IMR-90 (cell line): Measurements from ENCODE around the gene GCM1. TPM values are rescaled to one million over a fixed set of nuclear protein-coding genes. Genes with fewer than 3 reads are reported as not detected.

Experiments
- ATAC-seq: fragments of 200-7000 bp; cut with Tn5 transposase; 2 replicates; pipeline ENCODE4 v1.9.1; 2020; ENCODE audit warnings: low read depth, mild to moderate bottlenecking, moderate library complexity
- BruUV-seq: library from RNA; stranded (reverse); fragments of 400-500 nt; replicated peaks from 2 replicates; lab custom pipeline; 2021; lab: Mats Ljungman, UMichigan
- CTCF ChIA-PET: fragments of 300-600 bp; formaldehyde crosslinking; extraction: SDS; loops from one replicate; lab custom pipeline; 2021; ENCODE audit warnings: antibody characterized with exemption; lab: Yijun Ruan, JAX
- POLR2A ChIA-PET: fragments of 300-600 bp; sonication (Branson Sonifier 250); formaldehyde crosslinking; loops from one replicate; lab custom pipeline; 2022; ENCODE audit warnings: antibody characterized with exemption; ENCODE audit not compliant: unreplicated experiment; lab: Charles Lee
- DNase-seq: peaks from one replicate; pipeline ENCODE4 v3.0.0; 2013
- H2AFZ ChIP-seq: replicated peaks from 2 replicates; pipeline ENCODE3; 2013; ENCODE audit warnings: low read length, mild to moderate bottlenecking; ENCODE audit not compliant: poor library complexity
- H2AK5ac ChIP-seq: 2 replicates; pipeline ENCODE4 v1.6.1; 2013; ENCODE audit warnings: low read depth, low read length, inconsistent platforms
- H2AK9ac ChIP-seq: replicated peaks from 2 replicates; pipeline ENCODE3; 2013; ENCODE audit warnings: mild to moderate bottlenecking, low read depth, low read length, moderate library complexity; ENCODE audit not compliant: poor library complexity
- H2BK120ac ChIP-seq: 2 replicates; pipeline ENCODE4 v1.6.1; 2013; ENCODE audit warnings: low read depth, low read length, inconsistent platforms
- H2BK15ac ChIP-seq: 3 replicates; pipeline ENCODE4 v1.6.1; 2013; ENCODE audit warnings: low read depth, low read length, inconsistent platforms
- H2BK20ac ChIP-seq: 2 replicates; pipeline ENCODE4 v1.6.1; 2013; ENCODE audit warnings: low read depth, mild to moderate bottlenecking, inconsistent platforms, low read length, moderate library complexity
- H2BK5ac ChIP-seq: 2 replicates; pipeline ENCODE4 v1.6.1; 2013; ENCODE audit warnings: mild to moderate bottlenecking, low read depth, low read length, inconsistent platforms; ENCODE audit not compliant: poor library complexity, severe bottlenecking
- H3K14ac ChIP-seq: replicated peaks from 2 replicates; pipeline ENCODE4 v1.6.1; 2013; ENCODE audit warnings: low read depth, low read length, inconsistent platforms
- H3K18ac ChIP-seq: 2 replicates; pipeline ENCODE4 v1.6.1; 2013; ENCODE audit warnings: low read depth, low read length, control low read depth
- H3K23ac ChIP-seq: 2 replicates; pipeline ENCODE4 v1.6.1; 2013; ENCODE audit warnings: low read depth, low read length, inconsistent platforms
- H3K27ac ChIP-seq: 2 replicates; pipeline ENCODE4 v1.5.1; 2013; ENCODE audit warnings: mild to moderate bottlenecking, control low read depth, low read length; ENCODE audit not compliant: insufficient read depth
- H3K27me3 ChIP-seq: 2 replicates; pipeline ENCODE4 v1.6.1; 2013; ENCODE audit warnings: low read length; ENCODE audit not compliant: control insufficient read depth, insufficient read depth
- H3K36me3 ChIP-seq: 2 replicates; pipeline ENCODE4 v1.6.1; 2013; ENCODE audit warnings: low read length, mixed read lengths; ENCODE audit not compliant: control insufficient read depth, insufficient read depth
- H3K4ac ChIP-seq: 2 replicates; pipeline ENCODE4 v1.6.1; 2013; ENCODE audit warnings: low read depth, low read length, inconsistent platforms
- H3K4me1 ChIP-seq: 2 replicates; pipeline ENCODE4 v1.6.1; 2013; ENCODE audit warnings: low read length, mixed read lengths; ENCODE audit not compliant: control insufficient read depth, insufficient read depth
- H3K4me2 ChIP-seq: 2 replicates; pipeline ENCODE4 v1.6.1; 2013; ENCODE audit warnings: low read depth, mild to moderate bottlenecking, control low read depth, low read length, moderate library complexity
- H3K4me3 ChIP-seq: 2 replicates; pipeline ENCODE4 v1.5.1; 2013; ENCODE audit warnings: low read depth, mild to moderate bottlenecking, control low read depth, low read length, moderate library complexity; ENCODE audit not compliant: insufficient read depth
- H3K56ac ChIP-seq: 2 replicates; pipeline ENCODE4 v1.6.1; 2013; ENCODE audit warnings: low read length, inconsistent platforms; ENCODE audit not compliant: insufficient read depth; ENCODE audit errors: extremely low read depth
- H3K79me1 ChIP-seq, 2 experiments: 2 replicates each; pipeline ENCODE4 v1.6.1; 2013; ENCODE audit warnings: low read length in 2 of 2, inconsistent platforms in 1 of 2, low read depth in 1 of 2
- H3K9ac ChIP-seq: 2 replicates; pipeline ENCODE4 v1.6.1; 2013; ENCODE audit warnings: low read depth, low read length, control low read depth
- H3K9me1 ChIP-seq: 2 replicates; pipeline ENCODE4 v1.6.1; 2013; ENCODE audit warnings: low read length, inconsistent platforms; ENCODE audit not compliant: insufficient read depth
- H3K9me3 ChIP-seq: 2 replicates; pipeline ENCODE4 v1.6.1; 2013; ENCODE audit warnings: low read length; ENCODE audit not compliant: control insufficient read depth, insufficient read depth
- H4K20me1 ChIP-seq: 2 replicates; pipeline ENCODE4 v1.6.1; 2013; ENCODE audit warnings: low read length, inconsistent platforms; ENCODE audit not compliant: insufficient read depth
- H4K5ac ChIP-seq: 2 replicates; pipeline ENCODE4 v1.6.1; 2013; ENCODE audit warnings: mild to moderate bottlenecking, low read depth, low read length, control low read depth
- H4K8ac ChIP-seq, 2 experiments: 2 replicates each; pipeline ENCODE4 v1.6.1; 2013; ENCODE audit warnings: low read depth in 2 of 2, low read length in 2 of 2, control low read depth in 1 of 2, inconsistent platforms in 1 of 2
- H4K91ac ChIP-seq: 2 replicates; pipeline ENCODE4 v1.6.1; 2013; ENCODE audit warnings: low read depth, low read length, inconsistent platforms; ENCODE audit not compliant: insufficient read depth
- BHLHE40 ChIP-seq: fragments of 150-350 bp; IDR thresholded peaks from 2 replicates; pipeline ENCODE4 v1.6.1; 2016; ENCODE audit warnings: mild to moderate bottlenecking, low read depth, low read length
- CEBPB ChIP-seq: IDR thresholded peaks from 2 replicates; pipeline ENCODE4 v1.6.1; 2012; ENCODE audit warnings: low read depth, low read length, improper control_type of control experiment
- CHD1 ChIP-seq: IDR thresholded peaks from 2 replicates; pipeline ENCODE4 v1.6.1; 2012; ENCODE audit warnings: low read depth, low read length, improper control_type of control experiment
- FOS ChIP-seq: fragments of 150-350 bp; IDR thresholded peaks from 2 replicates; pipeline ENCODE4 v1.6.1; 2016; ENCODE audit warnings: low read depth, low read length
- MAFK ChIP-seq: IDR thresholded peaks from 2 replicates; pipeline ENCODE4 v1.6.1; 2012; ENCODE audit warnings: low read depth, low read length, improper control_type of control experiment
- MXI1 ChIP-seq: IDR thresholded peaks from 2 replicates; pipeline ENCODE4 v1.6.1; 2012; ENCODE audit warnings: low read depth, mild to moderate bottlenecking, low read length, moderate library complexity, borderline replicate concordance
- NFE2L2 ChIP-seq: fragments of 150-350 bp; IDR thresholded peaks from 2 replicates; pipeline ENCODE4 v1.6.1; 2016; ENCODE audit warnings: low read depth, mild to moderate bottlenecking, low read length
- POLR2A ChIP-seq: IDR thresholded peaks from 2 replicates; pipeline ENCODE4 v1.6.1; 2012; ENCODE audit warnings: mild to moderate bottlenecking, low read depth, low read length
- RAD21 ChIP-seq: IDR thresholded peaks from 2 replicates; pipeline ENCODE4 v1.6.1; 2012; ENCODE audit warnings: low read length, improper control_type of control experiment
- RCOR1 ChIP-seq: IDR thresholded peaks from 2 replicates; pipeline ENCODE4 v1.6.1; 2012; ENCODE audit warnings: mild to moderate bottlenecking, low read length, improper control_type of control experiment; ENCODE audit not compliant: insufficient replicate concordance
- RFX5 ChIP-seq: IDR thresholded peaks from 2 replicates; pipeline ENCODE4 v1.8.0; 2012; ENCODE audit warnings: low read depth, mild to moderate bottlenecking, low read length, moderate library complexity
- SMC3 ChIP-seq: fragments of 150-350 bp; IDR thresholded peaks from 2 replicates; pipeline ENCODE4 v1.6.1; 2016; ENCODE audit warnings: low read depth, mild to moderate bottlenecking, antibody characterized with exemption, low read length, moderate library complexity
- USF2 ChIP-seq: fragments of 150-350 bp; IDR thresholded peaks from 2 replicates; pipeline ENCODE4 v1.6.1; 2017; ENCODE audit warnings: mild to moderate bottlenecking, antibody characterized with exemption, low read length, low read depth
- WGBS, 2 experiments: methylation state at CpG; one replicate each; pipeline versions ENCODE4 v1.1.5 to v1.1.7; 2013; ENCODE audit warnings: missing lambda C conversion rate in 2 of 2; ENCODE audit not compliant: insufficient read length in 1 of 2; ENCODE audit errors: extremely low coverage in 2 of 2; 5-methylcytosine and 5-hydroxymethylcytosine counted together
- dilution Hi-C: fragments of 300-500 bp; cut with HindIII; formaldehyde crosslinking; loops from one replicate; pipeline ENCODE4 v1.14.3; 2018; ENCODE audit warnings: low sequenced_read_pairs; ENCODE audit not compliant: unreplicated experiment
- in situ Hi-C: fragments of 300-500 bp; cut with MboI; formaldehyde crosslinking; loops from 3 replicates; pipeline ENCODE4 v1.14.3; 2019; ENCODE audit warnings: low sequenced_read_pairs, inconsistent platforms, mixed read lengths
- intact Hi-C: fragments of 100-400 bp; cut with micrococcal nuclease; formaldehyde crosslinking; loops from 2 replicates; pipeline ENCODE4 v1.10.0; 2022
- polyA plus RNA-seq, 3 experiments: library from polyadenylated mRNA; depleted of rRNA; stranded (reverse); fragments of >200 nt; gene quantifications; 2 replicates each; pipeline ENCODE4 v1.2.3, GENCODE V29; 2012; ENCODE audit warnings: low replicate concordance in 1 of 3
- total RNA-seq: library from RNA; depleted of rRNA; stranded (reverse); fragments of >200 nt; gene quantifications from 2 replicates; pipeline ENCODE4 v1.2.3, GENCODE V29; 2012
- TF ChIP-seq, protein P1 (sequence below): conservative IDR thresholded peaks from 2 replicates; pipeline ENCODE4 v1.5.1; 2012; ENCODE audit warnings: mild to moderate bottlenecking, low read depth, low read length, improper control_type of control experiment

GCM1 gene
- total and polyA plus RNA-seq, 2 of the 4 experiments (the other 2 are of a cell fraction): not detected

DNA sequence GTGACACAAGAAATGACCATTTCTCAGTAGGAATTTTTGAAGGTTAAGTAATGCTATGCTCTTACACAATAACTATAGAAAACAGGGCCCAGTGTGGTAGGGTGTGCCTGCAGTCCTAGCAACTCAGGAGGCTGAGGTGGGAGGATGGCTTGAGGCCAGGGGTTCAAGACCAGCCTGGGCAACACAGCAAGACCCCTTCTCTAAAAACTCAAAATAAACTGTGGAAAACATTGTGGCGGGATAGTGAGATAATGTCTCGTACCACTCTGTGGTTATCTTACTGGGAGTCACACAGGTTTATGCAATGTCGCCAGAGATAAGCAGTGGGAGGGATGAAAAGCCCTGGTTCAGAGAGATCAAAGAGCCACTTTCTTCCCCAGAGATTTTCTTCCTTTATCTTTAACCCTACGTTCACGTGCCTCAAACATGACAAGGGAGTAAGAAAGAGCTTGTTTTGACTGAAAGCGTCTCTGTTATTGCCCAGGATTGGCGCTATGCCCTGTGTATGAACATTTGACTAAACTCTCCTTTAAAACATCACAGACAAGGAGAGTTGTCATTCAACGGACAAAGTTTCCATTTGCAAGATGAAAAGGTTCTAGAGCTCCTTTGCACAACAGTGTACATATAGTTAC, 13.9 kb downstream of the GCM1 start:
- Histone ChIP-seq H2BK120ac (no peak overlapping the region), H3K23ac (no peak overlapping the region), H2AFZ (no peak overlapping the region), H3K9me1 (no peaks in the 10 kb centered on the region), H4K20me1 (no peaks in the 10 kb centered on the region), H3K14ac (no peak overlapping the region), H3K27me3 (peaks cover 23% of the 10 kb centered on the region), H3K27ac (no peak overlapping the region), H4K5ac (no peak overlapping the region), H2AK5ac (no peak overlapping the region), H3K18ac (no peak overlapping the region), H3K36me3 (no peaks in the 10 kb centered on the region), H4K91ac (no peak overlapping the region), H2AK9ac (no peak overlapping the region), H3K4me2 (no peak overlapping the region), H3K56ac (no peak overlapping the region), H2BK15ac (no peak overlapping the region), H3K4me1 (no peaks in the 10 kb centered on the region), H2BK20ac (no peak overlapping the region), H3K9ac (no peak overlapping the region), H3K4ac (no peak overlapping the region), H3K79me1 (no peaks in the 10 kb centered on the region), H3K4me3 (no peak overlapping the region), H3K9me3 (no peaks in the 10 kb centered on the region), H4K8ac (no peak overlapping the region), H2BK5ac (no peak overlapping the region)
- ATAC-seq (peak; percentile 24; the same call in 1 of the 2 replicates), DNase-seq (no peak)
- BruUV-seq: no TSS peak
- WGBS, 2 experiments: no CpG with 5 or more reads among the region's 8 CpGs
- no peak for TF ChIP-seq RCOR1
- TF ChIP-seq SMC3: no peak
- no peak for TF ChIP-seq CEBPB
- no peak for TF ChIP-seq RAD21
- no peak for TF ChIP-seq FOS
- no peak for TF ChIP-seq MAFK
- no peak for TF ChIP-seq CHD1
- no peak for TF ChIP-seq BHLHE40
- no peak for TF ChIP-seq MXI1
- TF ChIP-seq NFE2L2: no peak
- no peak for TF ChIP-seq POLR2A
- TF ChIP-seq USF2: no peak
- no peak for TF ChIP-seq RFX5
- TF ChIP-seq, protein P1, sequence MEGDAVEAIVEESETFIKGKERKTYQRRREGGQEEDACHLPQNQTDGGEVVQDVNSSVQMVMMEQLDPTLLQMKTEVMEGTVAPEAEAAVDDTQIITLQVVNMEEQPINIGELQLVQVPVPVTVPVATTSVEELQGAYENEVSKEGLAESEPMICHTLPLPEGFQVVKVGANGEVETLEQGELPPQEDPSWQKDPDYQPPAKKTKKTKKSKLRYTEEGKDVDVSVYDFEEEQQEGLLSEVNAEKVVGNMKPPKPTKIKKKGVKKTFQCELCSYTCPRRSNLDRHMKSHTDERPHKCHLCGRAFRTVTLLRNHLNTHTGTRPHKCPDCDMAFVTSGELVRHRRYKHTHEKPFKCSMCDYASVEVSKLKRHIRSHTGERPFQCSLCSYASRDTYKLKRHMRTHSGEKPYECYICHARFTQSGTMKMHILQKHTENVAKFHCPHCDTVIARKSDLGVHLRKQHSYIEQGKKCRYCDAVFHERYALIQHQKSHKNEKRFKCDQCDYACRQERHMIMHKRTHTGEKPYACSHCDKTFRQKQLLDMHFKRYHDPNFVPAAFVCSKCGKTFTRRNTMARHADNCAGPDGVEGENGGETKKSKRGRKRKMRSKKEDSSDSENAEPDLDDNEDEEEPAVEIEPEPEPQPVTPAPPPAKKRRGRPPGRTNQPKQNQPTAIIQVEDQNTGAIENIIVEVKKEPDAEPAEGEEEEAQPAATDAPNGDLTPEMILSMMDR: no peak
- in situ Hi-C loops (no loop called here), intact Hi-C loops (no loop called here), dilution Hi-C loops (no loop called here)
- ChIA-PET POLR2A (no interaction called here), CTCF (no interaction called here)
